Fibroblast of skin of right quadriceps (primary cell): ENCODE data around the gene CUL9.
A peak's percentile ranks its signal among the peaks of the same experiment; 100 is the strongest.
"Not testable (repeated sequence)": the region's sequence is repeated elsewhere in the genome, so short reads cannot be mapped to it uniquely, and the experiment has no call there.

Experiments used
- DNase-seq: peaks from one replicate; pipeline ENCODE4 v3.0.0-alpha.2; 2013

CUL9 gene

GRCh38 chr6:43181942-43182860, at the start of gene CUL9:
Gene CUL9 (plus strand): TSS chr6:43182196. CDS start chr6:43184311, 2,115 bp downstream.
- peak; percentile 52 for DNase-seq

GRCh38 chr6:43138267-43138666, 43.7 kb upstream of the CUL9 start:
- no peak for DNase-seq

GRCh38 chr6:43139973-43140372, 42.0 kb upstream of the CUL9 start:
- DNase-seq = not testable (repeated sequence)

GRCh38 chr6:43141644-43142043, 40.4 kb upstream of the CUL9 start:
- no peak for DNase-seq

GRCh38 chr6:43142101-43142500, 39.9 kb upstream of the CUL9 start:
- DNase-seq = no peak

- peak; percentile 92 for DNase-seq
These were observed 38.5 kb upstream of the CUL9 start for GRCh38 chr6:43143235-43144128.

- DNase-seq = no peak
These were observed 37.1 kb upstream of the CUL9 start for GRCh38 chr6:43144879-43145278.

GRCh38 chr6:43146261-43146660, 35.7 kb upstream of the CUL9 start:
- no peak for DNase-seq

GRCh38 chr6:43146709-43147688, 35.0 kb upstream of the CUL9 start:
- no peak for DNase-seq

- no peak for DNase-seq
These were observed 34.1 kb upstream of the CUL9 start for GRCh38 chr6:43147691-43148477.

GRCh38 chr6:43149265-43149664, 32.7 kb upstream of the CUL9 start:
- DNase-seq = peak; percentile 39

- DNase-seq = no peak
These were observed 31.8 kb upstream of the CUL9 start for GRCh38 chr6:43150051-43150751.

- no peak for DNase-seq
These were observed 22.4 kb upstream of the CUL9 start for GRCh38 chr6:43159599-43159998.

GRCh38 chr6:43163899-43164298, 18.1 kb upstream of the CUL9 start:
- no peak for DNase-seq

GRCh38 chr6:43170417-43170930, 11.5 kb upstream of the CUL9 start:
- no peak for DNase-seq

- peak; percentile 100 for DNase-seq
These were observed 10.9 kb upstream of the CUL9 start, which contains the start of gene SRF for GRCh38 chr6:43170931-43171706. Gene SRF (plus strand): TSS chr6:43171269. CDS start chr6:43171657, 388 bp downstream.

- no peak for DNase-seq
These were observed 10.3 kb upstream of the CUL9 start for GRCh38 chr6:43171707-43172103.

- DNase-seq = no peak
These were observed 9.6 kb upstream of the CUL9 start for GRCh38 chr6:43172104-43173007.
